Fibroblast of lung (primary cell): ENCODE measurements around the gene PAN2. TPM values are rescaled to one million over a fixed set of nuclear protein-coding genes. Genes with fewer than 3 reads are reported as not detected.
A peak's percentile ranks its signal among the peaks of the same experiment; 100 is the strongest.

ENCODE experiments used
- DNase-seq, 2 donors: peaks; one replicate each; pipeline versions ENCODE4 v3.0.0 to v3.0.0-alpha.2; 2010; ENCODE audit warnings: low read depth in 2 of 2
- H2AFZ ChIP-seq: 2 replicates; pipeline ENCODE4 v1.5.1; 2012; ENCODE audit warnings: low read length, control low read depth, inconsistent platforms
- H3K27ac ChIP-seq: 2 replicates; pipeline ENCODE4 v1.5.1; 2011; ENCODE audit warnings: low read length, control low read depth; ENCODE audit not compliant: insufficient read depth
- H3K27me3 ChIP-seq: 2 replicates; pipeline ENCODE4 v1.5.1; 2011; ENCODE audit warnings: mild to moderate bottlenecking, low read length; ENCODE audit not compliant: control insufficient read depth, insufficient read depth
- H3K36me3 ChIP-seq: 2 replicates; pipeline ENCODE4 v1.5.1; 2011; ENCODE audit warnings: low read length; ENCODE audit not compliant: control insufficient read depth, insufficient read depth
- H3K4me1 ChIP-seq: 2 replicates; pipeline ENCODE4 v1.5.1; 2011; ENCODE audit warnings: low read length; ENCODE audit not compliant: control insufficient read depth, insufficient read depth; ENCODE audit errors: extremely low read depth
- H3K4me2 ChIP-seq: 2 replicates; pipeline ENCODE4 v1.5.1; 2011; ENCODE audit warnings: low read length, control low read depth; ENCODE audit not compliant: insufficient read depth; ENCODE audit errors: extremely low read depth
- H3K4me3 ChIP-seq, 4 experiments: fragments of 200-600 bp in 1 of 4; sonication (generic) in 1 of 4; replicated peaks in 1 of 4; 2 replicates each; pipeline ENCODE4 v1.5.1; 2011 to 2016; ENCODE audit warnings: low read length in 4 of 4, low read depth in 3 of 4, mild to moderate bottlenecking in 3 of 4, control low read depth in 2 of 4, inconsistent platforms in 1 of 4, mixed read lengths in 1 of 4; ENCODE audit not compliant: insufficient read depth in 1 of 4; ENCODE audit errors: control extremely low read depth in 1 of 4
- H3K79me2 ChIP-seq: 2 replicates; pipeline ENCODE4 v1.5.1; 2012; ENCODE audit warnings: mild to moderate bottlenecking, low read length, inconsistent platforms; ENCODE audit not compliant: control insufficient read depth, insufficient read depth
- H3K9ac ChIP-seq: 2 replicates; pipeline ENCODE4 v1.5.1; 2011; ENCODE audit warnings: mild to moderate bottlenecking, low read length, control low read depth; ENCODE audit not compliant: insufficient read depth
- H3K9me3 ChIP-seq: 2 replicates; pipeline ENCODE4 v1.5.1; 2012; ENCODE audit warnings: low read depth, low read length; ENCODE audit not compliant: control insufficient read depth, insufficient read depth
- H4K20me1 ChIP-seq: 2 replicates; pipeline ENCODE4 v1.5.1; 2011; ENCODE audit warnings: low read length; ENCODE audit not compliant: control insufficient read depth, insufficient read depth; ENCODE audit errors: extremely low read depth
- EZH2 ChIP-seq: IDR thresholded peaks from 2 replicates; pipeline ENCODE4 v1.5.1; 2012; ENCODE audit warnings: low read length, control low read depth, mild to moderate bottlenecking; ENCODE audit errors: missing control alignments
- polyA plus RNA-seq, 2 donors: library from polyadenylated mRNA; depleted of rRNA in 1 of 2; stranded (reverse) in 1 of 2; unstranded in 1 of 2; fragments of >200 nt; gene quantifications; 2 replicates each; pipeline ENCODE4 v1.2.1, GENCODE V29; 2011 to 2012; ENCODE audit warnings: missing spikeins in 1 of 2
- total RNA-seq: library from RNA; depleted of rRNA; stranded (reverse); fragments of >200 nt; gene quantifications from 2 replicates; pipeline ENCODE4 v1.2.1, GENCODE V29; 2014
- TF ChIP-seq, protein P1 (sequence below), 2 donors: IDR thresholded peaks in 1 of 2; conservative IDR thresholded peaks in 1 of 2; 1 replicate in 1 of 2; 2 replicates in 1 of 2; pipeline ENCODE4 v1.5.1; 2011 to 2012; ENCODE audit warnings: low read length in 2 of 2, control low read depth in 1 of 2, inconsistent platforms in 1 of 2, low read depth in 1 of 2, mild to moderate bottlenecking in 1 of 2

Gene PAN2
- total and polyA plus RNA-seq, 2 donors (not counting 1 experiment from before 2014, with no cell fraction given): 17.3 to 25.9 TPM

GRCh38 chr12:56334490-56334793 lies 642 bp upstream of the PAN2 start:
- Histone ChIP-seq H3K36me3 (no peaks in the 10 kb centered on the region), H4K20me1 (no peaks in the 10 kb centered on the region), H2AFZ (peak overlapping the region; percentile 50), H3K27ac (peak overlapping the region; percentile 86), H3K4me3 (peak overlapping the region; percentile 45 to 82 (median 66)), H3K9me3 (no peaks in the 10 kb centered on the region), H3K9ac (peak overlapping the region; percentile 54), H3K79me2 (no peaks in the 10 kb centered on the region), H3K27me3 (no peaks in the 10 kb centered on the region), H3K4me2 (peak overlapping the region; percentile 98), H3K4me1 (peaks cover 10% of the 10 kb centered on the region)
- no peak for DNase-seq
- TF ChIP-seq EZH2: no peak
- TF ChIP-seq, protein P1, sequence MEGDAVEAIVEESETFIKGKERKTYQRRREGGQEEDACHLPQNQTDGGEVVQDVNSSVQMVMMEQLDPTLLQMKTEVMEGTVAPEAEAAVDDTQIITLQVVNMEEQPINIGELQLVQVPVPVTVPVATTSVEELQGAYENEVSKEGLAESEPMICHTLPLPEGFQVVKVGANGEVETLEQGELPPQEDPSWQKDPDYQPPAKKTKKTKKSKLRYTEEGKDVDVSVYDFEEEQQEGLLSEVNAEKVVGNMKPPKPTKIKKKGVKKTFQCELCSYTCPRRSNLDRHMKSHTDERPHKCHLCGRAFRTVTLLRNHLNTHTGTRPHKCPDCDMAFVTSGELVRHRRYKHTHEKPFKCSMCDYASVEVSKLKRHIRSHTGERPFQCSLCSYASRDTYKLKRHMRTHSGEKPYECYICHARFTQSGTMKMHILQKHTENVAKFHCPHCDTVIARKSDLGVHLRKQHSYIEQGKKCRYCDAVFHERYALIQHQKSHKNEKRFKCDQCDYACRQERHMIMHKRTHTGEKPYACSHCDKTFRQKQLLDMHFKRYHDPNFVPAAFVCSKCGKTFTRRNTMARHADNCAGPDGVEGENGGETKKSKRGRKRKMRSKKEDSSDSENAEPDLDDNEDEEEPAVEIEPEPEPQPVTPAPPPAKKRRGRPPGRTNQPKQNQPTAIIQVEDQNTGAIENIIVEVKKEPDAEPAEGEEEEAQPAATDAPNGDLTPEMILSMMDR (conservative IDR thresholded peaks at IDR 0.05 in 1 of 2, IDR thresholded peaks at IDR 0.05 in 1 of 2; ENCODE audit: low read depth in 1 of 2, low read length in 2 of 2): no peak

GRCh38 chr12:56333197-56333678 lies 562 bp downstream of the PAN2 start:
- no peaks in the 10 kb centered on the region for H3K27me3 ChIP-seq
- no peaks in the 10 kb centered on the region for H3K36me3 ChIP-seq
- H3K4me3 ChIP-seq: peak overlapping the region; percentile 45 to 82 (median 66)
- TF ChIP-seq, protein P1 (conservative IDR thresholded peaks at IDR 0.05 in 1 of 2, IDR thresholded peaks at IDR 0.05 in 1 of 2; ENCODE audit: low read depth in 1 of 2, low read length in 2 of 2): no peak
- no peak for TF ChIP-seq EZH2
- H2AFZ ChIP-seq: peak overlapping the region; percentile 30
- H3K4me2 ChIP-seq: peak overlapping the region; percentile 98
- H3K9me3 ChIP-seq: no peaks in the 10 kb centered on the region
- no peaks in the 10 kb centered on the region for H4K20me1 ChIP-seq
- H3K9ac ChIP-seq: peak overlapping the region; percentile 54
- H3K79me2 ChIP-seq: no peaks in the 10 kb centered on the region
- H3K27ac ChIP-seq: peak overlapping the region; percentile 86
- H3K4me1 ChIP-seq: peaks cover 10% of the 10 kb centered on the region
- peak in 1 of 2 donors; percentile 70 for DNase-seq

GRCh38 chr12:56332512-56333196 lies 1.1 kb downstream of the PAN2 start:
- DNase-seq: no peak
- Histone ChIP-seq H3K4me3 (peak overlapping the region; percentile 45 to 82 (median 66)), H3K4me1 (peaks cover 10% of the 10 kb centered on the region), H3K36me3 (no peaks in the 10 kb centered on the region), H3K9me3 (no peaks in the 10 kb centered on the region), H3K79me2 (no peaks in the 10 kb centered on the region), H3K9ac (no peak overlapping the region), H3K4me2 (peak overlapping the region; percentile 98), H2AFZ (peak overlapping the region; percentile 27), H3K27me3 (no peaks in the 10 kb centered on the region), H3K27ac (peak overlapping the region; percentile 86), H4K20me1 (no peaks in the 10 kb centered on the region)
- no peak for TF ChIP-seq EZH2
- TF ChIP-seq, protein P1 (conservative IDR thresholded peaks at IDR 0.05 in 1 of 2, IDR thresholded peaks at IDR 0.05 in 1 of 2; ENCODE audit: low read depth in 1 of 2, low read length in 2 of 2): no peak
